ENCODE results near the gene TUBA4A. TPM values are rescaled to one million over a fixed set of nuclear protein-coding genes. Genes with fewer than 3 reads are reported as not detected.

Gene TUBA4A
- polyA plus RNA-seq, 1 experiment: 23.0 TPM

- ChIA-PET POLR2A (no interaction called here), CTCF (interaction anchor here (0.8 to 1.0 kb wide), 2 partner anchors 55 to 75 kb away, joined by 4 read pairs; partner anchors contain the start of gene DNAJB2)
- TF ChIP-seq, protein P1, sequence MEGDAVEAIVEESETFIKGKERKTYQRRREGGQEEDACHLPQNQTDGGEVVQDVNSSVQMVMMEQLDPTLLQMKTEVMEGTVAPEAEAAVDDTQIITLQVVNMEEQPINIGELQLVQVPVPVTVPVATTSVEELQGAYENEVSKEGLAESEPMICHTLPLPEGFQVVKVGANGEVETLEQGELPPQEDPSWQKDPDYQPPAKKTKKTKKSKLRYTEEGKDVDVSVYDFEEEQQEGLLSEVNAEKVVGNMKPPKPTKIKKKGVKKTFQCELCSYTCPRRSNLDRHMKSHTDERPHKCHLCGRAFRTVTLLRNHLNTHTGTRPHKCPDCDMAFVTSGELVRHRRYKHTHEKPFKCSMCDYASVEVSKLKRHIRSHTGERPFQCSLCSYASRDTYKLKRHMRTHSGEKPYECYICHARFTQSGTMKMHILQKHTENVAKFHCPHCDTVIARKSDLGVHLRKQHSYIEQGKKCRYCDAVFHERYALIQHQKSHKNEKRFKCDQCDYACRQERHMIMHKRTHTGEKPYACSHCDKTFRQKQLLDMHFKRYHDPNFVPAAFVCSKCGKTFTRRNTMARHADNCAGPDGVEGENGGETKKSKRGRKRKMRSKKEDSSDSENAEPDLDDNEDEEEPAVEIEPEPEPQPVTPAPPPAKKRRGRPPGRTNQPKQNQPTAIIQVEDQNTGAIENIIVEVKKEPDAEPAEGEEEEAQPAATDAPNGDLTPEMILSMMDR (IDR thresholded peaks at IDR 0.05; ENCODE audit: insufficient read depth, low read depth, low read length): no peak
- H3K27me3 ChIP-seq (ENCODE audit: control insufficient read depth, insufficient read depth, low read length): no peaks in the 10 kb centered on the region
- H3K36me3 ChIP-seq (ENCODE audit: control insufficient read depth, insufficient read depth, low read length): peaks cover 54% of the 10 kb centered on the region
- no peak overlapping the region for H3K4me3 ChIP-seq (ENCODE audit: low read depth, low read length)
- no peak for DNase-seq (ENCODE audit: low read depth)
Observed at GRCh38 chr2:219223831-219224610, 29.7 kb downstream of the TUBA4A start.

DNA sequence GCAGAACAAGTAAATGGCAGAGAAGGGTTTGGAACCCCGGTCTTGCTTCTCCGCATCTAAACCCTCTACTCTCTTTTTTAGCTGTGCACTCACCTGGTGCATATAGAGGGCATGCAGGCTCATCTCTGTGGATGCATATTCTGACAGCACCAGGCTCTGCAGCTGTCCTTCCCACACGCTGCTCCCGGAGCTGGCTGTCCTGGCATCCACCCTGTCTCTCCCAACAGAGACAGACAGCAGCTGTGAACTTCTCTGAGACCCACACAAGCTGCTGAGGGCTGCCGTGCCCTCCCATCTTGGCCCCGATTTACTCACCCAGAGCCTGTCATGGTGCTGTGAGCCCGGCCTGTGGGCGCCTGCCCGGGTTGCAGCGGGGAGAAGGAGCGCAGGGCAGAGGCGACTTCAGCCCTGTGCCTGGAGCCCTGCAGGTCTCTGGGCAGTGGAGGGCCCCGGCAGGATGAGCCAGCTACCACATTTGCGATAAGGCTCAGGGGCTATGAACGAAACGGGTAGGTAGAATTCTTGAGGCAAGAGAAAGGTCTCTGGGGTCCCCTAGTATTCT is 31.7 kb downstream of the TUBA4A start:
- H3K27me3 ChIP-seq (ENCODE audit: control insufficient read depth, insufficient read depth, low read length): no peaks in the 10 kb centered on the region
- no peak for DNase-seq (ENCODE audit: low read depth)
- H3K4me3 ChIP-seq (ENCODE audit: low read depth, low read length): no peak overlapping the region
- POLR2A ChIA-PET: no interaction called here
- peaks cover 54% of the 10 kb centered on the region for H3K36me3 ChIP-seq (ENCODE audit: control insufficient read depth, insufficient read depth, low read length)
- TF ChIP-seq, protein P1 (IDR thresholded peaks at IDR 0.05; ENCODE audit: insufficient read depth, low read depth, low read length): no peak
- CTCF ChIA-PET: interaction anchor here (2.2 kb wide), 1 partner anchor 73 kb away, joined by 15 read pairs; no protein-coding TSS in a partner anchor

- DNase-seq (ENCODE audit: low read depth): no peak
- ChIA-PET CTCF (interaction anchor here (2.2 to 2.3 kb wide), 2 partner anchors 74 to 78 kb away, joined by 7 to 15 read pairs; no protein-coding TSS in a partner anchor), POLR2A (no interaction called here)
- TF ChIP-seq, protein P1 (IDR thresholded peaks at IDR 0.05; ENCODE audit: insufficient read depth, low read depth, low read length): no peak
- peaks cover 51% of the 10 kb centered on the region for H3K36me3 ChIP-seq (ENCODE audit: control insufficient read depth, insufficient read depth, low read length)
- no peaks in the 10 kb centered on the region for H3K27me3 ChIP-seq (ENCODE audit: control insufficient read depth, insufficient read depth, low read length)
- no peak overlapping the region for H3K4me3 ChIP-seq (ENCODE audit: low read depth, low read length)
Observed at GRCh38 chr2:219220652-219221402, 32.9 kb downstream of the TUBA4A start.

DNA sequence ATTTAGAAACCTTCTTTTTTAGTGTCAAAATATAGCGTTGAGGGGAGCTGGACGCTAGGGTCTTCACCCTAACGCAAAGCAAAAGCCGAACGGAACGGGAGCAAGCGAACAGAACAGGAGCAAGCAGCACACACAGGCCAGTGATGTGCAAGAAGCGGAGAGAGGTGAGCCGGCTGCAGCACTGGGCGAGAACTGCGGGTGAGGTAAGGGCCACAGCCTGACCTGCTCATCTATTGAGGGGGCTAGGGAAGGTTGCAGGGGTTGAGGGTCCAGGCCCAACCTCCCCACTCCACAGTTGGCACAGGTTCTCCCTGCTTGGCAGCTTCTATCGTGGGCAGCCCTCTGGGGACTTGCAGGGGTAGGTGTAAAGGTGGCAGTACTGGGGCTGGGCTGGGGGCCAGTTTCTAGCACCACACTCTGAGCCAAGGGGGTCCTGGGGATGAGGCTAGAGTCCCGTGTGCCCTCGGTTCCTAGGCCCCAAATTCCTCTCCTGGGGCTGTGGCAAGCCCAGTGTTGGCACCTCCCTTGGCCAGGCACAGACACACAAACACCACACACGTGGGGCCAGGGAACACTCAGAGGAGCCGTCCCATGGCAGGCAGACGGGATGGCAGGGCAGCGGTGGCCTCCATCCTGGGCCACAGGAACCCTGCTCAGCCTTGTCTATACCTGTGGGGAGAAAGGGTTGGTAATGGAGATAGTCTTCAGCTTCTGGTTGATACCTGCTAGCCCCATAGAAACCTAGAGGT is 33.8 kb downstream of the TUBA4A start:
- CTCF ChIA-PET: interaction anchor here (1.1 to 2.3 kb wide), 4 partner anchors 58 to 79 kb away, joined by 3 to 15 read pairs (median 5); no protein-coding TSS in a partner anchor
- H3K36me3 ChIP-seq (ENCODE audit: control insufficient read depth, insufficient read depth, low read length): peaks cover 47% of the 10 kb centered on the region

More for the DNA sequence above, 33.8 kb downstream of the TUBA4A start:
- TF ChIP-seq, protein P1 (IDR thresholded peaks at IDR 0.05; ENCODE audit: insufficient read depth, low read depth, low read length): no peak
- POLR2A ChIA-PET: no interaction called here
- no peak for DNase-seq (ENCODE audit: low read depth)
- no peaks in the 10 kb centered on the region for H3K27me3 ChIP-seq (ENCODE audit: control insufficient read depth, insufficient read depth, low read length)
- no peak overlapping the region for H3K4me3 ChIP-seq (ENCODE audit: low read depth, low read length)
